ENCODE data around the gene EXOC3L4. TPM values are rescaled to one million over a fixed set of nuclear protein-coding genes. Genes with fewer than 3 reads are reported as not detected.

EXOC3L4 gene
- polyA plus RNA-seq, 1 donor = 0.80 TPM

- no peak for DNase-seq (ENCODE audit: low read depth)
Measured at GRCh38 chr14:103070971-103071542, 23.5 kb upstream of the EXOC3L4 start.

DNA sequence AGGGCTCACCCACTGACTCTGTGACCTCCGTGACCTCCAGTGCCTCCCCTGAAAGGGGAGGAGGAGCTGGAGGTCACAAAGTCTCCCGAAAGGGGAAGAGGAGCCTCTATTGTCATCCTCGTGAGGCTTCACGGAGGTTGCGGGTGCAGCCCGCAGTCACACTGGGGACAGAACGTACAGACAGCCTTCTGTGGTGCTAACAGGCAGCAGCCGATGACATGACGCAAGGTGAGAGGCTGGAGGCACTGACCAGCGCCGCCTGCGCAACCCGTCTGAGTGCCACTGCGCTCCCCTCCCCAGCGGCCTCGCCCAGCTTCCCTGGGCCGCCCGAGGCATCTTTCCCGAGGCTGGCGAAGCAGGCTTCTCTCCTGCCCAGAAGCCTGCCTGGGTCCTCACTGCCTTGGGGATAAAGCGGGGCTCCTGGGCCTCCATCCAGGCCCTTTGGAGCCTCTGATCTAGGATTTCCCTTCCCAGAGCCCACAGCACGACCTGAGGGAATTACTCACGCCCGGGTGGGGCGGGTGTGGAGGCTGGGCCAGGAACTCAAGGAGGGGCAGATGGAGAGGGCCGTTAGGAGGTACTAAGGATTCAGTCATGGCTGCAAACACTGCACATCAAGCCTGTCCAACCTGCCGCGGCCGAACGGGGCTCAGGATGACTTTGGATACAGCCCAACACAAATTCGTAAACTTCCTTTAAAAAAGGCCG is 22.8 kb upstream of the EXOC3L4 start:
- DNase-seq (ENCODE audit: low read depth) = no peak

- no peak for DNase-seq (ENCODE audit: low read depth)
Measured at GRCh38 chr14:103072595-103073366, 21.7 kb upstream of the EXOC3L4 start.

DNA sequence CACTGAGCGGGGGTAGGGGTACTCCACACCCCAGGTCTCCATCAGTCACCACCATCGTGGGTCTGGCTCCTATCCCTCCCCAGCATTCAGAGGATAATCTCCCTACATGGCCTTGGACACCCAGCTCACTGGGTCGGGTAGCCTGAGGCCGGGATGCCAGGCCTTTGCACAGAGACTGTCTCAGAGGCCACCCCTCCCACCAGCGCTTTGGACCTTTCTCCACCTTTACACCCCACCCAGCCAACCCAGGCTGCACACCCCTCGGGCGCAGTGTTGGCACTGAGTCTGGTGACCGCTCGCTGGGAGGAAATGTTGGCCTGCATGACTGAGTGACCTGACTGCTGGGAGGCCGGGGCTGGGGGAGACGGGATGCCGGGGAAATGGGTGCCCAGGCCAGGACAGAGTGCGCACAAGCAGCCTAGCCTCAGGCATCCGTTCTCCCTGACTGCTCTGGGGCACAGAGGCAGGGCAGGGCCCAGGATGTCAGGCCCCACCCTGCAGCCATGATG is 21.1 kb upstream of the EXOC3L4 start:
- no peak for DNase-seq (ENCODE audit: low read depth)

DNA sequence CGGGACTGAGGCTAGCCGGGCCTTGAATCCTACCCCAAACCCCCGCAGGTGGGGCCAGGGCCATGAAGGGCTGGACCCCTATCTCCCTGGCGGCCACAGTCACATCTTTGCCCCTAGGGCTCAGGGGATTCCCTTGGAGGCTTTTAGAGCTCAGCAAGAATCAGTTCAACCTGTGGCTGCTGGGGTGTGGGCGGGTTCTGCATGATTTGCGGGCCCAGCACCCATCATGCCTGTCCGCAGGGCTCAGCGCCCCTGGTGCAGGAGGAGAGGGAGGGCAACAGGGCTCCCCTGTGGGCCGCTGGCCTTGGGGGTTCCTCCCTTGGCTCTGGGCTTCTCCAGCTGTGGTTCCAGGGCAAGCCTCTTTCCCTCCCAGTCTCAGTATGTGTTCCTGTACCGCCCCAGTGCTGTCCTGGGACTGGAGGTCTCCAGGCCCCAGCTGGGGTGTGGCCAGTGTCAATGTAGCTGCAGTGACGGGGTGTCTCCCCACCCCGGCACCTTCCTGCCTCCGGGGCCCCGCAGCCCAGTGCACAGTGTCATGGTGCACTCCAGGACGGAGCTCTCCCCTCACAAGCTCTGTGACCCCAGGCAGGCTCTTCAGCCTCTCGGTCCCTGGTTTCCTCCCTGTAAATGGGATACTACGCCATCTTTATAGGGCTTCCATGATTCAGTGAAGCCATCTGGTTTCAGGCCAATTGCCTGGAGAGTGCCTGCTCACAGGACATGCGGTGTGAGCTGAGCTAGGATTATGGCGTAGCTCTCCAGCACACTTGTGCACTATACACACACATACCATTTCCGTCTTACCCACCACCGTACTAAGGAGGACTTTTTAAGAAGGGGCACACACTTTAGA is 20.4 kb upstream of the EXOC3L4 start:
- DNase-seq (ENCODE audit: low read depth) = no peak

GRCh38 chr14:103074729-103075367 is 19.7 kb upstream of the EXOC3L4 start:
- no peak for DNase-seq (ENCODE audit: low read depth)

DNA sequence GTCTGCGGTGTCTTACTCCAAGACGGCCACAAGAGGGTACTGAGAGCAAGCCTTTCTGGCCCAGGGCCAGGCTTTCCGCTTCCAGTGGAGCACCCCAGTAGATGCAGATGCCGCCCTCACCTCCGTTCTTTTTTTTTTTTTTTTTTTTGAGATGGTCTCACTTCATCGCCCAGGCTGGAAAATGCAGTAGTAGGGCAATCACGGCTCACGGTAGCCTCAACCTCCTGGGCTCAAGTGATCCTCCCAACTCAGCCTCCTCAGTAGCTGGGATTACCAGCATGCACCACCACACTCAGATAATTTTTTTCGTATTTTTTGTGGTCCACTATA is 16.1 kb upstream of the EXOC3L4 start:
- peak; percentile 46 for DNase-seq (ENCODE audit: low read depth)

GRCh38 chr14:103078860-103079587 is 15.5 kb upstream of the EXOC3L4 start:
- DNase-seq (ENCODE audit: low read depth) = no peak

- DNase-seq (ENCODE audit: low read depth) = no peak
Measured at GRCh38 chr14:103081951-103082350, 12.6 kb upstream of the EXOC3L4 start.

- no peak for DNase-seq (ENCODE audit: low read depth)
Measured at GRCh38 chr14:103084021-103084919, 10.3 kb upstream of the EXOC3L4 start, which contains the start of gene LBHD2. LBHD2 (plus strand) TSS chr14:103084210; CDS start chr14:103086013, 1,803 bp downstream.

DNA sequence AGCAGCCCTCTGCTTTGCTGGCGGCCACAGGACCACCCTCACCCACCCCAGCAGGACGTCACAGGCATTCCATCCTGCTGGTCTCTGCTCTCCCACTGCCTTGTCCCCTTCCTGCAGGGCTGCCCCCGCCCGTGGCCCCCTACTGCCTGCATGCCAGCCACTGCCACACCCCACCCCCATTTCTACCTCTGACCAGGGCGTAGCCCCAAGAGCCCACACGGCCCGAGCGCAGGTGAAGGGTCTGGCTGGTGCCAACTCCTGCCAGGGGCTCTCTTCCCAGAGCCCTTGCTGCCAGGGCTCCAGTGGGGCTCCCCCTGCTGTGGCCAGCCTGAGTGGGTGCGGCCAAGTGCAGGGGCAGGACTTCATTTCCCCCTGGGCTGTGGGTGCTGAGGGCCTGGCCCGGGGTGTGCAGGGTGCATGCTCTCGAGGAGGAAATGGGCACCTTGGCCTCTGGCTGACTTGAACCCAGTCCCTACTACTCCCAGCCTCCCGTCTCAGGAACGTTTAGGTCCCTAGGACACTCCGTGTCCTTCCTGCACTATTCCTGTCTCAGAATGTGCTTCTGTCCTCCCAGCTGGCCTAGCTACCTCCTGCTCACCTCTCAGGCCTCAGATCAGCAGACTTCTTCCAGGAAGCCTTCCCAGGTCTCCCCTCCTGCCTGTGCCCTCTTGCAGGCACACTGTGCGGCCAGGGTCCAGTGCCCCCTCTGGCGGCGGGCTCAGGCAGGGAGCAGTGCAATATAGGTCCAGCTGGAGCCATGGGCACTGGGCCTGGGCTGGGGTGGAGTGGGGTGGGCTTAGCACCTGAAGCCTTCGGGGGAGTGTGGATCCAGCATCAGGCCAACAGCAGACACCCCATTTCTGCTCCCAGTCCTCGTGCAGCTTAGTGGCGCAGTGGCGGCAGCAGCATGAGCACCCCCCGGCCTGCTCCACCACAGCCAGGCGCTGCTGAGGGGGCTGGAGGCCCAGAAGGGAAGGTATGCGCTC is 9.1 kb upstream of the EXOC3L4 start:
- no peak for DNase-seq (ENCODE audit: low read depth)

DNA sequence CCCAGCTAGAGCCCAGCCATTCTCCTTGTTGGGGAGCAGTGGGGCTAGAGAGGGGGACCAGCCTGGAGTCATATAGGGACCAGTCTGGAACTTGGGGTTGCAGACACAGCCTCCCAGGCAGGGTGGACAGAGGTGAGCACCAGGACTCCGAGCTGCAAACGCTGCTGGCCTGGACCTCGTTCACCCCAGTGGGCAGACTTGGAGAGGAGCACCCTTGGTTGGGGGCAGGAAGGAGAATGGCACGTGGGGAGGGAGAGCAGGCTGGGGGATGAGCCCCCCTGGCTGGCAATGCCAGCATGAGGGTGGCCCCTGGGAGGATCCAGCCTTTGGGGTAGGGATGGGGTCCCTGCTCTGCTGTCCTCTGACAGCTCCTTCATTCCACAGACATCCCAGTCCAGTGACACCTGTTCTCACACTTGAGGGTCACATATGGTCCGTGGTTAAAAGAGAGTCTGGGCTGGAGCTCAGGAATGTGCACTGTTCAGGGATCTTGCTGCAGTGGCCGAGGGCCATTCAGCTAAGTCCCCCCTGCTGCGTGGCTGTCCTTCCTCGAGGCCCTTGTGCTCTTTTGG is 7.7 kb upstream of the EXOC3L4 start:
- DNase-seq (ENCODE audit: low read depth) = no peak

- DNase-seq (ENCODE audit: low read depth) = no peak
Measured at GRCh38 chr14:103087343-103087835, 7.1 kb upstream of the EXOC3L4 start.

DNA sequence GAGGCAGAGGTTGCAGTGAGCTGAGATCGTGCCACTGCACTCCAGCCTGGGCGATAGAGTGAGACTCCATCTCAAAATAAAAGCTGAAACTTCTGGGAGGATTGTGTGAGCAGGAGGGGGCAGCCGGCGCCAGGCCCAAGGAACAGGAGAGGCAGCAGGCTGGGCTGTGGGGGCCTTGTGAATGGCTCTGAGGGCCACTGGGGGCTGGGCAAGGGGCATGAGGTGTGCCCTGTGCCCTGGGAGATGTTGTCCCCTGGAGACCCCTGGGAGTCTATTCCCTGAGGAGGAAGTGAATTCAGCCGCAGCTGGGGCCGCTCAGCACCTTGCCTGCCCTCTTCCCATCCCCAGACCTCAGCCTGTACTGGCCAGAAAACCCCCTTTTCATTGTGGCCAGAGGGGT is 5.6 kb upstream of the EXOC3L4 start:
- DNase-seq (ENCODE audit: low read depth) = no peak

- DNase-seq (ENCODE audit: low read depth) = no peak
Measured at GRCh38 chr14:103089386-103090335, 4.9 kb upstream of the EXOC3L4 start.

DNA sequence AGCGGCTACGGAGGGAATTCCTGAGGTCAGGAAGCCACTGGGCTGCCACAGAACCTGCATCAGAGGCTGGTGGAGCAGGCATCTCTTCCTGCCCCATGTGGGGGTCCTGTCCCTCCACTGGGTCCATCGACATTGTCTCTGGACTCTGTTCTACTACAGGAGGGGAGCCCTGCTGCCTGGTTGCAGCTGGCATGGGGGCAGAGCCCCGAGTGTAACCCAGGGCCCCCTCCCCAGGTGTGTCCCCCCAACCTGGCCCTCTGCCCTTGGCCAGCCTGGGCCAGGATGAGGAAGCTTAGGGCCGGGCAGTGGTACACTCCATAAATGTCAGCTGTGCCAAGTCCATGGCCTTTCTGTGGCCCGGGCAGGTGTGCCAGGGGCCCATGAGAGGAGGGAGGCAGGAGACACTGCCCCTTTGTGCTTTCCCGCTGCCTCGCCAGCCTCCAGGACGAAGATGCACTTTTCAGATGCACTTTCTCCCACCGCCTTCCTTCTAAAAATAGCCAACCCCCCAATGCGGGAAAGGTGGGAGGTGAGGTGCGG is 4.0 kb upstream of the EXOC3L4 start:
- no peak for DNase-seq (ENCODE audit: low read depth)
